ENCODE measurements around the gene DNAH7. TPM values are rescaled to one million over a fixed set of nuclear protein-coding genes. Genes with fewer than 3 reads are reported as not detected.

Gene DNAH7
- polyA plus RNA-seq, 1 donor: 1.5 TPM

DNA sequence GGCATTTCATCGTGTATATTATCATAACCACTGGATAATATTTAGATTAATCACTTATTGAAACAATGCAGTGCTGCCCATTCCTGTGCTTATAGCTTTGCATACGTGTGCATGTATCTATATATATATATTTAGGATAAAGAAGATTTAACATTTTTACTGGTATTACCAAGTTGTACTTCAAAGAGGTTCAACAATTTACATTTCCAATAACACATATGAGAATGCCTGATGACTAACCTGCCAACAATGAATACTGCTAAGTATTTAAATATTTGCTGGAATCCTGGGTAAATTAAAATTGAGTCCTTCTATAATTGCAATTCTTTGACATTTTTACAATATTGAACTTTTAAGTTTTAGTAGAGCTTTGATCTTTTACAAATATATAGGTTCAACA lies 300.2 kb downstream of the DNAH7 start:
- no peaks in the 10 kb centered on the region for H3K4me1 ChIP-seq (ENCODE audit: control insufficient read depth, insufficient read depth, low read length)
- no peaks in the 10 kb centered on the region for H3K36me3 ChIP-seq (ENCODE audit: control insufficient read depth, insufficient read depth, low read length)
- H3K4me3 ChIP-seq (ENCODE audit: low read length): no peak overlapping the region
- no peak overlapping the region for H3K27ac ChIP-seq (ENCODE audit: low read length)
- H3K27me3 ChIP-seq (ENCODE audit: control insufficient read depth, insufficient read depth, low read length): no peaks in the 10 kb centered on the region
- no peak for DNase-seq
- WGBS (ENCODE audit: insufficient coverage, low lambda C conversion rate): 100% methylated on average over 1 of the region's 2 CpGs
- peaks cover 6% of the 10 kb centered on the region for H3K9me3 ChIP-seq (ENCODE audit: control insufficient read depth, low read depth, low read length)

DNA sequence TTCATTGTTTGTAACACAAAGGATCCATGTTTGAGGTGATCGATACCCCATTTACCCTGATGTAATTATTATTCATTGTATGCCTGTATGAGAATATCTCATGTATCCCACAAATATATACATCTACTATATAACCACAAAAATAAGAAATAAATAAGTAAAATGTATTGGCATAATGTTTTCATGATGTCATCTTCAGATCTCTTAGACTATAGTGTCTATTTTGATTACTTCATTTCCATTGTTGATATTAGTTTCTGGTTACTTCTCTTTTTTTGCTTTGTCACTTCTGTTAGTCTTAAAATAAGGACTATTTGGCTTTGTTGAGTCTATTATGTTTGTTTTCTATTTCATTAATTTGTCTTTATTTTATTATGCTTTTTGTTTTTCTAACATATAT lies 301.9 kb downstream of the DNAH7 start:
- H3K9me3 ChIP-seq (ENCODE audit: control insufficient read depth, low read depth, low read length): peaks cover 6% of the 10 kb centered on the region
- no peaks in the 10 kb centered on the region for H3K27me3 ChIP-seq (ENCODE audit: control insufficient read depth, insufficient read depth, low read length)
- no CpG with 5 or more reads among the region's 1 CpG for WGBS (ENCODE audit: insufficient coverage, low lambda C conversion rate)
- no peak overlapping the region for H3K27ac ChIP-seq (ENCODE audit: low read length)
- H3K4me1 ChIP-seq (ENCODE audit: control insufficient read depth, insufficient read depth, low read length): no peaks in the 10 kb centered on the region
- H3K36me3 ChIP-seq (ENCODE audit: control insufficient read depth, insufficient read depth, low read length): no peaks in the 10 kb centered on the region
- DNase-seq: no peak
- H3K4me3 ChIP-seq (ENCODE audit: low read length): no peak overlapping the region

DNA sequence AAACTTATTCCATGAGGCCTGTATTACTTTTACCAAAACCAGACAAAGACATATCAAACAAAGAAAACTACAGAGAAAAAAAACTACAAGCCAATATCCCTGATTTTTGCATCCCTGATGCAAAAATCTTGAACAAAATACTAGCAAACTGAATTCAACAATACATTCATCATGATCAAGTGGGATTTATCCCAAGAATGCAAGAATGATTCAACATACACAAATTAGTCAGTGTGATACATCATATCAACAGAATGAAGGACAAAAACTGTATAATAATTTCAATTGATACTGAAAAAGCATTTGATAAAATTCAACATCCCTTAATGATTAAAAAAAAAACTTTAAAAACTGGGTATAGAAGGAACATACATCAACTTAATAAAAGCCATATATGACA lies 304.8 kb downstream of the DNAH7 start:
- no peak for DNase-seq
- no peak overlapping the region for H3K4me3 ChIP-seq (ENCODE audit: low read length)
- no peak overlapping the region for H3K27ac ChIP-seq (ENCODE audit: low read length)
- H3K4me1 ChIP-seq (ENCODE audit: control insufficient read depth, insufficient read depth, low read length): no peaks in the 10 kb centered on the region
- peaks cover 6% of the 10 kb centered on the region for H3K9me3 ChIP-seq (ENCODE audit: control insufficient read depth, low read depth, low read length)
- no peaks in the 10 kb centered on the region for H3K27me3 ChIP-seq (ENCODE audit: control insufficient read depth, insufficient read depth, low read length)
- H3K36me3 ChIP-seq (ENCODE audit: control insufficient read depth, insufficient read depth, low read length): no peaks in the 10 kb centered on the region

DNA sequence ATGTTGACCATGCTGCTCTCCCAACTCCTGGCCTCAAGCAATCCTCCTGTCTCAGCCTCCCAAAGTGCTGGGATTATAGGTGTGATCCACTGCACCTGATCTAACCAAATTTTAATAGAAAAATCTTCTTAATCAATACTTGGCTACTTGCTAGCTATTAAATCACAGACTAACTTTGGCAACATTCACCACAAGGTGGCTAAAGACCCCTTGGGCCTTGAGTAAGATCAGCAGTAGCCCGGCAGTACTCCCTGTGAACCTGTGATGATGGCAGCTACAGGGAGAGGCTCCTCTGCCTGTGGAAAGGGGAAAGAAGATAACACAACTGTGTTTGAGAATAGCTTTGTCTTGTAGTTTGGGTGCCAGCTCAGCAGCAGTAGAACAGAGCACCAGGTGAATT lies 308.8 kb downstream of the DNAH7 start:
- no peak overlapping the region for H3K27ac ChIP-seq (ENCODE audit: low read length)
- no peak overlapping the region for H3K4me3 ChIP-seq (ENCODE audit: low read length)
- no peaks in the 10 kb centered on the region for H3K27me3 ChIP-seq (ENCODE audit: control insufficient read depth, insufficient read depth, low read length)
- peaks cover 2% of the 10 kb centered on the region for H3K9me3 ChIP-seq (ENCODE audit: control insufficient read depth, low read depth, low read length)
- DNase-seq: no peak
- no CpG with 5 or more reads among the region's 1 CpG for WGBS (ENCODE audit: insufficient coverage, low lambda C conversion rate)
- no peaks in the 10 kb centered on the region for H3K4me1 ChIP-seq (ENCODE audit: control insufficient read depth, insufficient read depth, low read length)
- H3K36me3 ChIP-seq (ENCODE audit: control insufficient read depth, insufficient read depth, low read length): no peaks in the 10 kb centered on the region

DNA sequence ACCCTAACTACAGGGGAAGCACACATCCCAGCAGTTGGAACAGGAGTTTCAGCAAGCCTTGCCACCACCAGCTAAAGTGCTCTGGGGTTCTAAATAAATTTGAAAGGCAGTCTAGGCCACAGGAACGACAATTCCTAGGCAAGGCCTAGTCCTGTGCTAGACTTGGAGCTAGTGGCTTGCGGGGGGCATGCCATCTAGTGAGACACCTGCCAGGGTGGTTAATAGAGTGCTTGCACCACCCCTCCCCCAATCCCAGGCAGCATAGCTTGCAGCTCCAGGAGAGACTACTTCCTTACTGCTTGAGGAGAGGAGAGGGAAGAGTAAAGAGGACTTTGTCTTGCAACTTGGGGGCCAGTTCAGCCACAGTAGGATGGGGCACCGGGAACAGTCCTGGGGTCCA lies 309.8 kb downstream of the DNAH7 start:
- Histone ChIP-seq H3K4me3 (ENCODE audit: low read length) (no peak overlapping the region), H3K27me3 (ENCODE audit: control insufficient read depth, insufficient read depth, low read length) (no peaks in the 10 kb centered on the region), H3K9me3 (ENCODE audit: control insufficient read depth, low read depth, low read length) (no peaks in the 10 kb centered on the region), H3K27ac (ENCODE audit: low read length) (no peak overlapping the region), H3K4me1 (ENCODE audit: control insufficient read depth, insufficient read depth, low read length) (no peaks in the 10 kb centered on the region), H3K36me3 (ENCODE audit: control insufficient read depth, insufficient read depth, low read length) (no peaks in the 10 kb centered on the region)
- DNase-seq: no peak
- WGBS (ENCODE audit: insufficient coverage, low lambda C conversion rate): no CpG with 5 or more reads among the region's 3 CpGs

DNA sequence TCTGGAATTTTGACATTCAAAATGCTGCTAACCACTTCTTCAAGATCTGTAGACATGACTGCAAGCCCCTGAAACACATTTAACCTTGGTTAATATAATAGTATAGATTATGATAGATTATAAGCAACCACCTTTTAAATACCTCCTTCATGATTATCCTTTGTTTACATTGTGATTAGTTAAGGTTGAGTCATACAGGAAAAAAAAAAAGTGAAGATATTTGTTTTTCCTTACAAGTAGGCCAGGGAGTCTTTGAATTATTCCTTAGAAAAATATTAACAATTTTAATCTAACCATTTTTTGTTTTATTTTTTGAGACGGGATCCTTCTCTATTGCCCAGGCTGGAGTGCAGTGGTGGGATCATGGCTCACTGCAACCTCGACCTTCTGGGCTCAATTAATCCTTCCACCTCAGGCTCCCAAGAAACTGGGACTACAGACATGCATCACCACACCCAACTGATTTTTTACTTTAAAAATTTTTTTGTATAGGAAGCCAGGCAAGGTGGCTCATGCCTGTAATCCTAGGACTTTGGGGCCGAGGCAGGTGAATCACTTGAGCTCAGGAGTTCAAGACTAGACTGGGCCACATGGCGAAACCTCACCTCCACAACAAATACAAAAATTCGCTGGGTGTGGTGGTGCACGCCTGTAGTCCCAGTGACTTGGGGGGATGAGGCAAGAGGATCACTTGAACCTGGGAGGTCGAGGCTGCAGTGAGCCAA lies 312.3 kb downstream of the DNAH7 start:
- WGBS (ENCODE audit: insufficient coverage, low lambda C conversion rate): no CpG with 5 or more reads among the region's 7 CpGs
- Histone ChIP-seq H3K36me3 (ENCODE audit: control insufficient read depth, insufficient read depth, low read length) (no peaks in the 10 kb centered on the region), H3K9me3 (ENCODE audit: control insufficient read depth, low read depth, low read length) (no peaks in the 10 kb centered on the region), H3K27me3 (ENCODE audit: control insufficient read depth, insufficient read depth, low read length) (no peaks in the 10 kb centered on the region), H3K4me1 (ENCODE audit: control insufficient read depth, insufficient read depth, low read length) (no peaks in the 10 kb centered on the region), H3K4me3 (ENCODE audit: low read length) (no peak overlapping the region), H3K27ac (ENCODE audit: low read length) (no peak overlapping the region)
- DNase-seq: peak in 1 of 2 donors; percentile 2

DNA sequence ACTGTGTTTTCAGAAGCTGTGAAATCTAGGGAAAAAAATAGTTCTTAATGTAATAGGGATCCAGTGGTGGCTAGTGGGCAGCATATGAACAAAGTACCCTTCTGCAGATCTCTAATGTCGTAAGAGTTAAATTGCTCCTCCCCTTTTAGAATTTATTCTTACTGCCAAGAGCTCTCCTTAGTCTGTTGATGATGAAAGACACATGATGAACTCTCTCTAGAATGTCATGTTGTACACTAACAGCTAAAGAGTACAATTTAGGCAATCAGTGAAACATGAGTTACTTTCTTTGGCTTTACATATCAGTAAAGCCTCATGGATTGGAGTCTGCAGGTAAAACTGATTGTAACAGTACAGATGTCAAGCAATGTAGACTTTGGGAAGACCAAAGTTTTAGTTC lies 327.4 kb downstream of the DNAH7 start:
- H3K27me3 ChIP-seq (ENCODE audit: control insufficient read depth, insufficient read depth, low read length): no peaks in the 10 kb centered on the region
- no peak overlapping the region for H3K27ac ChIP-seq (ENCODE audit: low read length)
- H3K4me1 ChIP-seq (ENCODE audit: control insufficient read depth, insufficient read depth, low read length): no peaks in the 10 kb centered on the region
- no CpG with 5 or more reads among the region's 1 CpG for WGBS (ENCODE audit: insufficient coverage, low lambda C conversion rate)
- H3K4me3 ChIP-seq (ENCODE audit: low read length): no peak overlapping the region
- DNase-seq: no peak
- H3K9me3 ChIP-seq (ENCODE audit: control insufficient read depth, low read depth, low read length): peaks cover 2% of the 10 kb centered on the region
- no peaks in the 10 kb centered on the region for H3K36me3 ChIP-seq (ENCODE audit: control insufficient read depth, insufficient read depth, low read length)

DNA sequence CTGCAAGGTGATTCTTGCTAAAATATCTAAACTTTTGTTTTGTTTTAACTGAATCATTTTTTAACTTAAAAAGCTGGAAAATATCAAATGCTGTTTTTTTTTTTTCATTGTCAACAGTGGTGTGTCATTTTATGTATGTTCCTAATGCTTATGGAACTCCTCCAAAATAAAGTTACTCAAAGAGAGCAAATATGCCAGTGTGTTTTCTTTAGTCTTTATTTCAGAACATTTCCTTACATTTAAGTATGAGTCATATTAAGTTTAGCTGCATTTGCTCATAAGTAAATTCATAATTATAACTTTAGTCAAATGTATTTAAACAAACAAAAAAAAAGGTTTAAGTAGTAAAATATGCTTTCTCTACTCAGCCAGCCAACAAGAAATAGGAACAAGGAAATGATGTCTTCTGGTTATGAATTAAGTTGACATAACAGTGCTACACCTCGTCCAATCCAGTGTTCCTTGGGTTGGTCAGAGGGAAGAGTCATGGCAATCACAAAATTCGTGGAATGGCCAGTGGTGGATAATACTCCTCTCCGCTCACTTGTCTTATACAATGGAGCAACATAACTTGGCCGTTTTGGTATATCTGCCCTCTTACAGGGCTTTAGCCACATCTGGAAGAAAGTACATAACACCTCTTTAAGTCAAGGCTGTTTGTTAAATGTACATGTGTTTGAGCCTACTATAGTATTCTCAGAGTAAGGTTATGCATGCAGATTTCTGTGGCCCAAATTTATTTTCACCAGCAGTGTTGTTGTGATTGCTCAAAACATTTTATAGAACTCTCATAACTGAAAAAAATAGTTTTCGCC lies 330.9 kb downstream of the DNAH7 start:
- Histone ChIP-seq H3K4me1 (ENCODE audit: control insufficient read depth, insufficient read depth, low read length) (no peaks in the 10 kb centered on the region), H3K9me3 (ENCODE audit: control insufficient read depth, low read depth, low read length) (no peaks in the 10 kb centered on the region), H3K36me3 (ENCODE audit: control insufficient read depth, insufficient read depth, low read length) (no peaks in the 10 kb centered on the region), H3K4me3 (ENCODE audit: low read length) (no peak overlapping the region), H3K27ac (ENCODE audit: low read length) (no peak overlapping the region), H3K27me3 (ENCODE audit: control insufficient read depth, insufficient read depth, low read length) (no peaks in the 10 kb centered on the region)
- DNase-seq: no peak
- 100% methylated on average over 1 of the region's 5 CpGs for WGBS (ENCODE audit: insufficient coverage, low lambda C conversion rate)

DNA sequence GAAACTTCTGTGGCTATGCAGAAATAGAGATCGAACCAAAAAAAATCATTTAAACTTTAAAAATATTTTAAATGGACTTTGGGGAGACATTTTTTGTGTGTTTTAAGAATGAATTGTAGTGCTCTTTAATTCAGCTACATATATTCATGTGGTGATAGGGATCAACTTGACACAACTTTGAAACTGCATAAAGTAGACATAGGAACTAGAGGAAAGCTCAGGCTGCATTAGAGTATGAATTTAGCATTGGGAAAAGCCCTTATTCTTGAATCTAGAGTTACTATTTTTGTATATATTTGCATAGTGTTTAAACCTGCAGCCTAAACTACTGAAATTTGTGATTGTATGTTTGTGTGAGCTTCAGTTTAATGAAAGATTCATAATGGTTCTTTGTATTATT lies 333.3 kb downstream of the DNAH7 start:
- WGBS (ENCODE audit: insufficient coverage, low lambda C conversion rate): 100% methylated on average over 1 of the region's 1 CpG
- no peak for DNase-seq

DNA sequence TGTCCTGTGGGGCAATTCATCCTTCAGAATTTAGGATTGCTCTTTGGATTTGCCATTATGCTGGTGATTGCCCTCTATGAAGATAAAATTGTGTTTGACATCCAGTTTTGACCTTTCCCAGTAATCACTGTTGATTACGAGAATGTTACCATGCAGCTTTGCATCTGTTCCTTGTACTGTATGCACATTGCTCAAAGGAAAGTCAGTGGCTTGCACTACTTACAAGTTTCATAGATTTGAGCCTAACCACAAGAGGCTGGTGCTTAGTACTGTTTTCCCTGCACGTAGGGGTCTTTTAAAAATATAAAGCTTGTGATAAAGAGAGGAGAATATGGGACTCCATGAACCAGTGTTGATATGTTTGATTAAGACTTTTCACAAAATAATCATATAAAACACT lies 333.7 kb downstream of the DNAH7 start:
- no peak for DNase-seq
- H3K9me3 ChIP-seq (ENCODE audit: control insufficient read depth, low read depth, low read length): no peaks in the 10 kb centered on the region
- no peaks in the 10 kb centered on the region for H3K27me3 ChIP-seq (ENCODE audit: control insufficient read depth, insufficient read depth, low read length)
- WGBS (ENCODE audit: insufficient coverage, low lambda C conversion rate): 100% methylated on average over 1 of the region's 2 CpGs
- H3K4me1 ChIP-seq (ENCODE audit: control insufficient read depth, insufficient read depth, low read length): no peaks in the 10 kb centered on the region
- H3K27ac ChIP-seq (ENCODE audit: low read length): no peak overlapping the region
- no peak overlapping the region for H3K4me3 ChIP-seq (ENCODE audit: low read length)
- peaks cover 4% of the 10 kb centered on the region for H3K36me3 ChIP-seq (ENCODE audit: control insufficient read depth, insufficient read depth, low read length)

More for the DNA sequence above, 333.3 kb downstream of the DNAH7 start:
- Histone ChIP-seq H3K36me3 (ENCODE audit: control insufficient read depth, insufficient read depth, low read length) (peaks cover 2% of the 10 kb centered on the region), H3K27ac (ENCODE audit: low read length) (no peak overlapping the region), H3K4me3 (ENCODE audit: low read length) (no peak overlapping the region), H3K4me1 (ENCODE audit: control insufficient read depth, insufficient read depth, low read length) (no peaks in the 10 kb centered on the region), H3K27me3 (ENCODE audit: control insufficient read depth, insufficient read depth, low read length) (no peaks in the 10 kb centered on the region), H3K9me3 (ENCODE audit: control insufficient read depth, low read depth, low read length) (no peaks in the 10 kb centered on the region)

DNA sequence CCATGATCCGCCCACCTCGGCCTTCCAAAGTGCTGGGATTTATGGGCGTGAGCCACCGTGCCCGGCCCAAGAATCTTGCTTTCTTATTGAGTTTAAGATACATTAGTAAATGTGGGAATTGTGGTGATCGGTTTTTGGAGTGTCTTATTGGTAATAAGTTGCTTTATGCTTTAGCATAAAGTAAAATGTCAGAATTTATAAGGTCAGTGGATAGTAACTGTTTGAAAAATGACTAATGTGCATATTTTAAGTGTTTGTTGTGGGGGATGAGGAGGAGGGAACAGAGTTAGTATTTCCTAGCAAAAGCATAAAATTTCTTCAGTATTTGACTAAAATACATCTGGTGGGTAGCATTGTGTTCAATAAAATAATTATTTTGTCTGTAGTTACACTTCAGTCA lies 334.2 kb downstream of the DNAH7 start:
- no CpG with 5 or more reads among the region's 6 CpGs for whole genome bisulfite sequencing (ENCODE audit: insufficient coverage, low lambda C conversion rate)
- Histone ChIP-seq H3K9me3 (ENCODE audit: control insufficient read depth, low read depth, low read length) (no peaks in the 10 kb centered on the region), H3K27me3 (ENCODE audit: control insufficient read depth, insufficient read depth, low read length) (no peaks in the 10 kb centered on the region), H3K4me1 (ENCODE audit: control insufficient read depth, insufficient read depth, low read length) (no peaks in the 10 kb centered on the region), H3K27ac (ENCODE audit: low read length) (no peak overlapping the region), H3K36me3 (ENCODE audit: control insufficient read depth, insufficient read depth, low read length) (peaks cover 8% of the 10 kb centered on the region), H3K4me3 (ENCODE audit: low read length) (no peak overlapping the region)
- no peak for DNase-seq

All from large intestine (tissue), 3 donors.